PC-9 (cell line): ENCODE results near the gene OR1J1. TPM values are rescaled to one million over a fixed set of nuclear protein-coding genes. Genes with fewer than 3 reads are reported as not detected.

ENCODE experiments used
- BruUV-seq: library from RNA; stranded (reverse); fragments of 400-500 nt; replicated peaks from 2 replicates; lab custom pipeline; 2021; lab: Mats Ljungman, UMichigan
- CTCF ChIA-PET: fragments of 300-600 bp; sonication (Branson Sonifier 250); formaldehyde crosslinking; loops from one replicate; lab custom pipeline; 2022; ENCODE audit warnings: antibody characterized with exemption; lab: Charles Lee
- POLR2A ChIA-PET: fragments of 300-600 bp; sonication (Branson Sonifier 250); formaldehyde crosslinking; loops from one replicate; lab custom pipeline; 2022; ENCODE audit warnings: antibody characterized with exemption; ENCODE audit not compliant: unreplicated experiment; lab: Charles Lee
- DNase-seq, 2 experiments: peaks; one replicate each; pipeline versions ENCODE4 v3.0.0 to v3.0.0-alpha.2; 2015 to 2022; ENCODE audit warnings: mixed read lengths in 1 of 2
- H2AFZ ChIP-seq: fragments of 200-600 bp; sonication (generic); 2 replicates; pipeline ENCODE4 v1.8.1; 2017; ENCODE audit warnings: antibody characterized with exemption
- H3F3A ChIP-seq: fragments of 200-600 bp; sonication (generic); 2 replicates; pipeline ENCODE4 v1.8.1; 2017; ENCODE audit warnings: antibody characterized with exemption, mild to moderate bottlenecking, low read depth; ENCODE audit not compliant: insufficient read depth
- H3K27ac ChIP-seq: fragments of 200-600 bp; sonication (generic); 2 replicates; pipeline ENCODE4 v1.6.1; 2016; ENCODE audit warnings: mixed run types
- H3K27me3 ChIP-seq: fragments of 200-600 bp; sonication (generic); 2 replicates; pipeline ENCODE4 v1.6.1; 2016; ENCODE audit warnings: low read depth, mixed run types; ENCODE audit not compliant: insufficient read depth
- H3K36me3 ChIP-seq: fragments of 200-600 bp; sonication (generic); 2 replicates; pipeline ENCODE4 v1.6.1; 2016; ENCODE audit warnings: low read depth, mixed run types
- H3K4me1 ChIP-seq: fragments of 200-600 bp; sonication (generic); replicated peaks from 2 replicates; pipeline ENCODE4 v1.6.1; 2016; ENCODE audit warnings: mixed run types; ENCODE audit not compliant: insufficient read depth
- H3K4me2 ChIP-seq: fragments of 200-600 bp; sonication (generic); 2 replicates; pipeline ENCODE4 v1.6.1; 2017; ENCODE audit warnings: mixed run types
- H3K4me3 ChIP-seq: fragments of 200-600 bp; sonication (generic); 2 replicates; pipeline ENCODE4 v1.6.1; 2016; ENCODE audit warnings: mixed run types
- H3K79me2 ChIP-seq: fragments of 200-600 bp; sonication (generic); 2 replicates; pipeline ENCODE4 v1.6.1; 2017; ENCODE audit warnings: low read depth, mixed run types
- H3K9me2 ChIP-seq: fragments of 200-600 bp; sonication (generic); 2 replicates; pipeline ENCODE4 v1.8.1; 2017; ENCODE audit warnings: mild to moderate bottlenecking; ENCODE audit not compliant: insufficient read depth
- H3K9me3 ChIP-seq: fragments of 200-600 bp; sonication (generic); 2 replicates; pipeline ENCODE4 v1.8.1; 2016; ENCODE audit warnings: low read depth; ENCODE audit not compliant: insufficient read depth
- H4K20me1 ChIP-seq: fragments of 200-600 bp; sonication (generic); 2 replicates; pipeline ENCODE4 v1.8.1; 2017; ENCODE audit not compliant: insufficient read depth
- CTCF ChIP-seq: fragments of 200-600 bp; sonication (generic); conservative IDR thresholded peaks from 2 replicates; pipeline ENCODE4 v1.6.1; 2017; ENCODE audit warnings: mixed run types, antibody characterized with exemption, mild to moderate bottlenecking, moderate library complexity
- EZH2 ChIP-seq: fragments of 200-600 bp; sonication (generic); IDR thresholded peaks from 2 replicates; pipeline ENCODE4 v1.8.0; 2017; ENCODE audit warnings: antibody characterized with exemption, low read depth
- intact Hi-C: fragments of 100-400 bp; cut with micrococcal nuclease; formaldehyde crosslinking; loops from one replicate; pipeline ENCODE4 v1.10.0; 2022; ENCODE audit not compliant: unreplicated experiment
- total RNA-seq: library from RNA; stranded (reverse); gene quantifications from 2 replicates; pipeline ENCODE4 v1.2.3, GENCODE V29; 2021

OR1J1 gene
- total RNA-seq, 1 experiment from 2014 or later: not detected

DNA sequence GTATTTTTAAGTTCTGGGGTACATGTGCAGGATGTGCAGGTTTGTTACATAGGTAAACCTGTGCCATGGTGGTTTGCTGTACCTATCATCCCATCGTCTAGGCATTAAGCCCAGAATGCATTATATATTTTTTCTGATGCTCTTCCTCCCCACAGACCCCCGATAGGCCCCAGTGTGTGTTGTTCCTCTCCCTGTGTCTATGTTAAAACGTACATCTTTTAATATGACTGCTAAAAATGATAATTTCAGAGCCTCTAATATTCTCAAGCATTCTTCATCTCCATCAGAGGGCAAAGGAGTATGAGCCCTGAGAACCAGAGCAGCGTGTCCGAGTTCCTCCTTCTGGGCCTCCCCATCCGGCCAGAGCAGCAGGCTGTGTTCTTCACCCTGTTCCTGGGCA is 32.8 kb upstream of the OR1J1 start, which contains the start of gene OR1J2:
Gene OR1J2 (plus strand): TSS at position 301 of the 400 bp plus-strand sequence. CDS start 0 bp downstream, at position 301.
- ChIA-PET POLR2A (no interaction called here), CTCF (no interaction called here)
- peaks cover 31% of the 10 kb centered on the region for H3K27me3 ChIP-seq
- H3K36me3 ChIP-seq: no peaks in the 10 kb centered on the region
- no peak within 1 kb of the TSS for H3K4me2 ChIP-seq
- H3K4me1 ChIP-seq: no peaks in the 10 kb centered on the region
- no peak within 1 kb of the TSS for H3K27ac ChIP-seq
- intact Hi-C loops: no loop called here
- H3K79me2 ChIP-seq: no peaks in the 10 kb centered on the region
- no peaks in the 10 kb centered on the region for H3F3A ChIP-seq
- no peak within 1 kb of the TSS for H3K4me3 ChIP-seq
- H3K9me3 ChIP-seq: no peaks in the 10 kb centered on the region
- no peak for DNase-seq
- H4K20me1 ChIP-seq: no peaks in the 10 kb centered on the region
- H3K9me2 ChIP-seq: no peaks in the 10 kb centered on the region
- H2AFZ ChIP-seq: no peak within 1 kb of the TSS
- BruUV-seq: no TSS peak
- TF ChIP-seq EZH2 (no peak), CTCF (no peak)

- Histone ChIP-seq H3K36me3 (no peaks in the 10 kb centered on the region), H3K4me2 (no peak overlapping the region), H4K20me1 (no peaks in the 10 kb centered on the region), H3K27ac (no peak overlapping the region), H3F3A (no peaks in the 10 kb centered on the region), H3K79me2 (no peaks in the 10 kb centered on the region), H2AFZ (no peak overlapping the region), H3K4me3 (no peak overlapping the region), H3K9me2 (no peaks in the 10 kb centered on the region), H3K27me3 (peaks cover 9% of the 10 kb centered on the region), H3K9me3 (no peaks in the 10 kb centered on the region), H3K4me1 (no peaks in the 10 kb centered on the region)
- DNase-seq: no peak
- BruUV-seq: no TSS peak
- ChIA-PET CTCF (no interaction called here), POLR2A (no interaction called here)
- intact Hi-C loops: no loop called here
- TF ChIP-seq EZH2: no peak
- no peak for TF ChIP-seq CTCF
These were observed 29.2 kb upstream of the OR1J1 start for GRCh38 chr9:122506964-122507363.

DNA sequence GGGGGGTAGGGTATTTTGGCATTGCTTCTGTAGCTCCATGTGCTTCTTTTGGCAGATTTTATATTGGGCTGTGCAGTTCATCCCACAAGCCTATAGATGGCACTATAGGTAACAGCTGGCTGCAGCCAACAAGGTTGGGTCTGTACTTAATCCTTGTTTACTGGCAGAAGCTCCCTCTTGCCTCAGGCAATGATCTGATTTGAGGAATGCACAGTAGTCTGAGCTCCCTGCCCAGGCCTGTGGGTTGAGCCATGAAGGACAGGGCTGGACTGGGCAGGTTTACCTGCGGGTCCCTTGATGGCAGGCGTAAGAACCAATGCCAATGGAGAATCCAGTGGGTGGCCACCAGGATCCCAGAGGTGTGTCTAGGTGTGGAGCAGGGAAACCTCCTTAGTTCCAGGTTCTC is 21.2 kb upstream of the OR1J1 start:
- POLR2A ChIA-PET: interaction anchor here (0.6 kb wide), 3 partner anchors 310 to 406 kb away, joined by 3 to 4 read pairs (median 3); partner anchors contain the start of gene RC3H2
- Histone ChIP-seq H3K79me2 (no peaks in the 10 kb centered on the region), H3K4me3 (no peak overlapping the region), H3K4me1 (no peaks in the 10 kb centered on the region), H3K4me2 (no peak overlapping the region), H3K9me3 (no peaks in the 10 kb centered on the region), H3K36me3 (no peaks in the 10 kb centered on the region), H3K27me3 (peaks cover 11% of the 10 kb centered on the region), H4K20me1 (no peaks in the 10 kb centered on the region), H2AFZ (no peak overlapping the region), H3K27ac (no peak overlapping the region), H3F3A (no peaks in the 10 kb centered on the region), H3K9me2 (no peaks in the 10 kb centered on the region)
- CTCF ChIA-PET: interaction anchor here (0.5 kb wide), 1 partner anchor 381 kb away, joined by 3 read pairs; no protein-coding TSS in a partner anchor
- no peak for TF ChIP-seq EZH2
- peak; percentile 76 for TF ChIP-seq CTCF
- intact Hi-C loops: loop anchor here (1.0 kb wide), 1 partner anchor 311 kb away; no protein-coding TSS in a partner anchor
- BruUV-seq: no TSS peak
- peak in 1 of 2 experiments; percentile 31 for DNase-seq
